ENCODE measurements around the gene LMNTD1.

The LMNTD1 gene

DNA sequence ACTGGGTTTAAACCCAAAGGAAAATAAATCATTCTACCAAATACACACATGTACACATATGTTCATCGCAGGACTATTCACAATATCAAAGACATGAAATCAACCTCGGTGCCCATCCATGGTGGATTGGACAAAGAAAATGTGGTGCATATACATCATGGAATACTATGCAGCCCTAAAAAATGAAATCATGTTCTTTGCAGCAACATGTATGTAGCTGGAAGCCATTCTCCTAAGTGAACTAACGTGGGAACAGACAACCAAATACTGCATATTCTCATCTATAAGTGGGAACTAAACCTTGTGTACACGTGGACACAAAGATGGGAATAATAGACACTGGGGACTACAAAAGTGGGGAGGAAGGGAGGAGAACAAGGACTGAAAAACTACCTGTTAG is 96.6 kb downstream of the LMNTD1 start:
- TF ChIP-seq, protein P1, sequence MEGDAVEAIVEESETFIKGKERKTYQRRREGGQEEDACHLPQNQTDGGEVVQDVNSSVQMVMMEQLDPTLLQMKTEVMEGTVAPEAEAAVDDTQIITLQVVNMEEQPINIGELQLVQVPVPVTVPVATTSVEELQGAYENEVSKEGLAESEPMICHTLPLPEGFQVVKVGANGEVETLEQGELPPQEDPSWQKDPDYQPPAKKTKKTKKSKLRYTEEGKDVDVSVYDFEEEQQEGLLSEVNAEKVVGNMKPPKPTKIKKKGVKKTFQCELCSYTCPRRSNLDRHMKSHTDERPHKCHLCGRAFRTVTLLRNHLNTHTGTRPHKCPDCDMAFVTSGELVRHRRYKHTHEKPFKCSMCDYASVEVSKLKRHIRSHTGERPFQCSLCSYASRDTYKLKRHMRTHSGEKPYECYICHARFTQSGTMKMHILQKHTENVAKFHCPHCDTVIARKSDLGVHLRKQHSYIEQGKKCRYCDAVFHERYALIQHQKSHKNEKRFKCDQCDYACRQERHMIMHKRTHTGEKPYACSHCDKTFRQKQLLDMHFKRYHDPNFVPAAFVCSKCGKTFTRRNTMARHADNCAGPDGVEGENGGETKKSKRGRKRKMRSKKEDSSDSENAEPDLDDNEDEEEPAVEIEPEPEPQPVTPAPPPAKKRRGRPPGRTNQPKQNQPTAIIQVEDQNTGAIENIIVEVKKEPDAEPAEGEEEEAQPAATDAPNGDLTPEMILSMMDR (IDR thresholded peaks at IDR 0.05; ENCODE audit: low read length, missing control alignments): no peak
- H3K4me3 ChIP-seq (replicated peaks; ENCODE audit: low read depth, low read length): no peak overlapping the region
- DNase-seq (ENCODE audit: low read depth): no peak

- TF ChIP-seq, protein P1 (IDR thresholded peaks at IDR 0.05; ENCODE audit: low read length, missing control alignments): no peak
- no peak for DNase-seq (ENCODE audit: low read depth)
Observed at GRCh38 chr12:25455696-25456095, 97.4 kb downstream of the LMNTD1 start.

GRCh38 chr12:25449007-25449406 is 104.1 kb downstream of the LMNTD1 start:
- H3K4me3 ChIP-seq (replicated peaks; ENCODE audit: low read depth, low read length): no peak overlapping the region
- TF ChIP-seq, protein P1 (IDR thresholded peaks at IDR 0.05; ENCODE audit: low read length, missing control alignments): no peak
- DNase-seq (ENCODE audit: low read depth): no peak

More at GRCh38 chr12:25455696-25456095, 97.4 kb downstream of the LMNTD1 start:
- no peak overlapping the region for H3K4me3 ChIP-seq (replicated peaks; ENCODE audit: low read depth, low read length)

DNA sequence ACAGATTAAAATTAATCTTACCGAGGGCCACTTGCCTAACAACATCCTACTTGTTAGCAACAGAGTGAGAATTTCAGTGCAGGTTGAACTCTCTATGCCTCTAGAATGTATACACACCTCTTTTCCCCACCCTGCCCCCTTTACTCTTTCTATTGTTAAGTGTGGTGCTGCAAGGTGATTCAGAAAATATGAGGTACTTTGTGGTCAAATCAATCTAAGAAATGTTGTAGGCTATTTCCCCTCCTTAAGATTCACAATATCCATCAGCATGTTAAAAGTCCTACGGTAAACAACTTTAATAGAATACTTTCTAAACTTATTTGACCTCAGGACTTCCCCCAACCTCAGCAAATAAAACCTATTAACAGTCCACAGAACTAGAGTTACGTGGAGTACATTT is 106.0 kb downstream of the LMNTD1 start:
- TF ChIP-seq, protein P1 (IDR thresholded peaks at IDR 0.05; ENCODE audit: low read length, missing control alignments): no peak
- no peak for DNase-seq (ENCODE audit: low read depth)
- H3K4me3 ChIP-seq (replicated peaks; ENCODE audit: low read depth, low read length): no peak overlapping the region

GRCh38 chr12:25438638-25439037 is 114.4 kb downstream of the LMNTD1 start:
- TF ChIP-seq, protein P1 (IDR thresholded peaks at IDR 0.05; ENCODE audit: low read length, missing control alignments): no peak
- no peak overlapping the region for H3K4me3 ChIP-seq (replicated peaks; ENCODE audit: low read depth, low read length)
- DNase-seq (ENCODE audit: low read depth): peak; percentile 18

DNA sequence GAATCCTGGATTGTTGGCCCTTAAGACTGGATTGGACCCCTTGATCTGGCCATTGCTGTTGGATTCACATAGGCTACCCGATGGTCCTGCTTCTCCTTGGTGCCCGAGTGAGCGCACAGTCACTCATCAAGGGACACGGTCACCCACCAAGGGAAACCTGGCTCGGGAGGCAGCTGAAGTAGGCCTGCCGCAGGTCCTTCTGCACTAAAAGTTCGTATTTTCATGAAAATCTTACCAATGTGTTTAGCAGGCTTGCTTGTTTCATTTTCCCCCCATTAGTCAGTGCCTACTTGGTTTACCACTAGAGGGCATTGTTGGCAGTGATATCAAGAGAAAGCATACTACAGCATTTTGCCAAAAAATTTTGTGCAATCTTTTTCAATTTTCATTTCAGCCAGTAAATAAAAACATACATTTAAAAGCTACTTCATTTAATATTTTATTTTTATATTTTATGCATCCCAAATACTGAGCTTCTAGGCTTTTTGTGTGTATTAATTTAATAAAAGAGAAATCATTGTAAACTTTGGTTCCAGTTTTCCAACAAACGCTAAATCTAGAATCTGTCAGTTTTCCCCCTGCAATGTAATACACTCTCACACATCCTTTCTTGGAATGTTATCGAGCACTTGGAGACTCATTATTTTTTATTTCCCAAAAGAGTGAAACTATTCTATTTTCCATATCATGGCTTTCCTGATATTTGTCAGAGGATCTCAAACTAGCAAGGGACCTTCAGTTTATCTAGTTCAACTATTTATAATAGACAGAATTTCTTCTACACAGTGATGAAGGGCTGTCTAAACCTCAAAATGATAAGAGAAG is 116.7 kb downstream of the LMNTD1 start:
- peak overlapping the region; percentile 28 for H3K4me3 ChIP-seq (replicated peaks; ENCODE audit: low read depth, low read length)
- TF ChIP-seq, protein P1 (IDR thresholded peaks at IDR 0.05; ENCODE audit: low read length, missing control alignments): peak; percentile 91
- peak; percentile 93 for DNase-seq (ENCODE audit: low read depth)

- TF ChIP-seq, protein P1 (IDR thresholded peaks at IDR 0.05; ENCODE audit: low read length, missing control alignments): no peak
- no peak for DNase-seq (ENCODE audit: low read depth)
Observed at GRCh38 chr12:25435431-25435830, 117.7 kb downstream of the LMNTD1 start.

More at GRCh38 chr12:25435431-25435830, 117.7 kb downstream of the LMNTD1 start:
- H3K4me3 ChIP-seq (replicated peaks; ENCODE audit: low read depth, low read length): no peak overlapping the region

Measured in fibroblast of pulmonary artery (primary cell).